ENCODE data around the gene ALG2.

The ALG2 gene

DNA sequence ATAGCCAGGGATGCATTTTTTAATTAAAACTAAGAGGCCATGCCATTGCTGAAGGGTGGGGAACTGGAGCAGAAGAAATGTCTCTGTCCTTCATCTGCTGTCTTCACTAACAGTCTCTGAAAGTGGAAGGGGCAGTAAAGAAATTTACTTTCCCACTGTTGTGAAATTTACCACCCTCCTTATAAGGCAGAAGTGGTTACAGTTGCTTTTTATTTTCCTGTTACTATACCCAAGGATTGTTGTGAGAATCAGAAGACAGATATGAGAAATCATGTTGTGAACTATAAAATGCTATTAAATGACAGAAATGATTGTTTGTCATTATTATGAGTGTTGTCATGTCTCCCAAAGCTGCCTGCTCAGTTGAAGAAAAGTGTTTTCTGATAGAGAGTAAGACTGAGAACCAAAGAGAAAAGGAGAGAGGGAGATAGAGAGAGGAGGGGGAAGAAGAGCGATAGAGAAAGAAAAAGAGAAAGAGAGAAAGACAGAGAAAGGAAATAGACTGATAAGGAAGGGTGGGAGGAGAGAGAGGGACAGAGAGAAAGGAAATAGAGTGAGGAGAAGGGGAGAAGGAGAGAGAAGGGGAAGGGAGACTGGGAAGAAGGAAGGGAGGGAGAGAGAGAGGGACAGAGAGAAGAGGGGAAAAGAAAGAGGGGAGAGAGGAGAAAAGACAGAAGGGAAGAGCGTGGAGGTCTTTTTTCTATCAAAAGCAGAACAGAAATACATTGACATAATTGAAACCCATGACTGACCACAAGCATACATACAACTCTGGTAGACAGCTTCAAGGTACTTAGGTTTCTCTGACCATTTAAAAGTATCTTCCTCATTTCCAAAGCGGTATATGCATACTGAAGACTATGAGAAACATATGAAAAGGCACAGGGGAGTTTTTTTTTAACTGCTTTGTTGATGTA is 22.9 kb upstream of the ALG2 start:
- peaks cover 5% of the 10 kb centered on the region for H3K4me1 ChIP-seq (ENCODE audit: insufficient read depth, low read length, poor library complexity, severe bottlenecking)
- no peak overlapping the region for H2AFZ ChIP-seq (ENCODE audit: low read length)
- H3F3A ChIP-seq (ENCODE audit: low read depth): no peaks in the 10 kb centered on the region
- no peaks in the 10 kb centered on the region for H3K36me3 ChIP-seq (ENCODE audit: insufficient read depth, low read length)
- H3K9me3 ChIP-seq (ENCODE audit: insufficient read depth, low read depth, low read length): no peaks in the 10 kb centered on the region
- H4K20me1 ChIP-seq (ENCODE audit: insufficient read depth, low read length, poor library complexity, severe bottlenecking): no peaks in the 10 kb centered on the region
- H3K4me2 ChIP-seq (ENCODE audit: low read depth, low read length, poor library complexity, severe bottlenecking): no peak overlapping the region
- H3K27me3 ChIP-seq (ENCODE audit: insufficient read depth, low read length, poor library complexity, severe bottlenecking): no peaks in the 10 kb centered on the region
- no peak overlapping the region for H3K4me3 ChIP-seq (ENCODE audit: low read length, poor library complexity, severe bottlenecking)
- TF ChIP-seq, protein P1, sequence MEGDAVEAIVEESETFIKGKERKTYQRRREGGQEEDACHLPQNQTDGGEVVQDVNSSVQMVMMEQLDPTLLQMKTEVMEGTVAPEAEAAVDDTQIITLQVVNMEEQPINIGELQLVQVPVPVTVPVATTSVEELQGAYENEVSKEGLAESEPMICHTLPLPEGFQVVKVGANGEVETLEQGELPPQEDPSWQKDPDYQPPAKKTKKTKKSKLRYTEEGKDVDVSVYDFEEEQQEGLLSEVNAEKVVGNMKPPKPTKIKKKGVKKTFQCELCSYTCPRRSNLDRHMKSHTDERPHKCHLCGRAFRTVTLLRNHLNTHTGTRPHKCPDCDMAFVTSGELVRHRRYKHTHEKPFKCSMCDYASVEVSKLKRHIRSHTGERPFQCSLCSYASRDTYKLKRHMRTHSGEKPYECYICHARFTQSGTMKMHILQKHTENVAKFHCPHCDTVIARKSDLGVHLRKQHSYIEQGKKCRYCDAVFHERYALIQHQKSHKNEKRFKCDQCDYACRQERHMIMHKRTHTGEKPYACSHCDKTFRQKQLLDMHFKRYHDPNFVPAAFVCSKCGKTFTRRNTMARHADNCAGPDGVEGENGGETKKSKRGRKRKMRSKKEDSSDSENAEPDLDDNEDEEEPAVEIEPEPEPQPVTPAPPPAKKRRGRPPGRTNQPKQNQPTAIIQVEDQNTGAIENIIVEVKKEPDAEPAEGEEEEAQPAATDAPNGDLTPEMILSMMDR (conservative IDR thresholded peaks at IDR 0.05; ENCODE audit: low read length): no peak
- no peak for TF ChIP-seq EZH2phosphoT487 (IDR thresholded peaks at IDR 0.05; ENCODE audit: borderline replicate concordance)
- no peaks in the 10 kb centered on the region for H3K9me2 ChIP-seq (replicated peaks; ENCODE audit: low read depth, low read length)
- H3K9ac ChIP-seq (ENCODE audit: low read depth, low read length, poor library complexity, severe bottlenecking): no peak overlapping the region
- H3K79me2 ChIP-seq (ENCODE audit: insufficient read depth, low read length): no peaks in the 10 kb centered on the region

DNA sequence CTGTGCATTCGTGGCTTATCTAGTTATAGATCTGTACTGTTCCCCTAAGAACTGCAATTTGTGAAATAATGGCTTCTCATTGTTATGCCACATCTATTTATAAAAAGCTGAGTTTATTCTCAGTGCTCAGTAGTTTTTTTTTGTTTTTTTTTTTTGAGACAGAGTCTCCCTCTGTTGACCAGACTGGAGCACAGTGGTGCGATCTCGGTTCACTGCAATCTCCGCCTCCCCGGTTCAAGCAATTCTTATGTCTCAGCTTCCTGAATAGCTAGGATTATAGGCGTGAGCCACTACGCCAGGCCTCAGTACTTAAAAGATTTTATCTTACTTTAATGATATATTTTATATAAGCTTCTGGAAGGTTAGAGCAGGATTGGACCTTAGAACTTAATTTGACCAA is 19.4 kb upstream of the ALG2 start:
- H3F3A ChIP-seq (ENCODE audit: low read depth): no peaks in the 10 kb centered on the region
- no peaks in the 10 kb centered on the region for H3K36me3 ChIP-seq (ENCODE audit: insufficient read depth, low read length)
- H3K79me2 ChIP-seq (ENCODE audit: insufficient read depth, low read length): no peaks in the 10 kb centered on the region
- H3K9ac ChIP-seq (ENCODE audit: low read depth, low read length, poor library complexity, severe bottlenecking): no peak overlapping the region
- H3K4me1 ChIP-seq (ENCODE audit: insufficient read depth, low read length, poor library complexity, severe bottlenecking): peaks cover 10% of the 10 kb centered on the region
- H2AFZ ChIP-seq (ENCODE audit: low read length): no peak overlapping the region
- H3K9me2 ChIP-seq (replicated peaks; ENCODE audit: low read depth, low read length): no peaks in the 10 kb centered on the region
- H3K4me2 ChIP-seq (ENCODE audit: low read depth, low read length, poor library complexity, severe bottlenecking): no peak overlapping the region
- H4K20me1 ChIP-seq (ENCODE audit: insufficient read depth, low read length, poor library complexity, severe bottlenecking): no peaks in the 10 kb centered on the region
- no peaks in the 10 kb centered on the region for H3K9me3 ChIP-seq (ENCODE audit: insufficient read depth, low read depth, low read length)
- TF ChIP-seq, protein P1 (conservative IDR thresholded peaks at IDR 0.05; ENCODE audit: low read length): peak; percentile 22; the same call in 1 of the 2 replicates
- TF ChIP-seq EZH2phosphoT487 (IDR thresholded peaks at IDR 0.05; ENCODE audit: borderline replicate concordance): no peak
- no peak overlapping the region for H3K4me3 ChIP-seq (ENCODE audit: low read length, poor library complexity, severe bottlenecking)
- no peaks in the 10 kb centered on the region for H3K27me3 ChIP-seq (ENCODE audit: insufficient read depth, low read length, poor library complexity, severe bottlenecking)

- no peak overlapping the region for H3K9ac ChIP-seq (ENCODE audit: low read depth, low read length, poor library complexity, severe bottlenecking)
- H3F3A ChIP-seq (ENCODE audit: low read depth): no peaks in the 10 kb centered on the region
- H2AFZ ChIP-seq (ENCODE audit: low read length): no peak overlapping the region
- peaks cover 13% of the 10 kb centered on the region for H3K4me1 ChIP-seq (ENCODE audit: insufficient read depth, low read length, poor library complexity, severe bottlenecking)
- no peaks in the 10 kb centered on the region for H3K9me2 ChIP-seq (replicated peaks; ENCODE audit: low read depth, low read length)
- H3K36me3 ChIP-seq (ENCODE audit: insufficient read depth, low read length): no peaks in the 10 kb centered on the region
- H3K9me3 ChIP-seq (ENCODE audit: insufficient read depth, low read depth, low read length): no peaks in the 10 kb centered on the region
- no peaks in the 10 kb centered on the region for H4K20me1 ChIP-seq (ENCODE audit: insufficient read depth, low read length, poor library complexity, severe bottlenecking)
- H3K27me3 ChIP-seq (ENCODE audit: insufficient read depth, low read length, poor library complexity, severe bottlenecking): no peaks in the 10 kb centered on the region
- H3K4me3 ChIP-seq (ENCODE audit: low read length, poor library complexity, severe bottlenecking): no peak overlapping the region
- no peaks in the 10 kb centered on the region for H3K79me2 ChIP-seq (ENCODE audit: insufficient read depth, low read length)
- no peak overlapping the region for H3K4me2 ChIP-seq (ENCODE audit: low read depth, low read length, poor library complexity, severe bottlenecking)
- TF ChIP-seq, protein P1 (conservative IDR thresholded peaks at IDR 0.05; ENCODE audit: low read length): no peak
- no peak for TF ChIP-seq EZH2phosphoT487 (IDR thresholded peaks at IDR 0.05; ENCODE audit: borderline replicate concordance)
Measured at GRCh38 chr9:99239341-99240060, 17.8 kb upstream of the ALG2 start.

Data from Loucy (cell line).